ENCODE measurements around the gene POC1B. TPM values are rescaled to one million over a fixed set of nuclear protein-coding genes. Genes with fewer than 3 reads are reported as not detected.
"Not testable (repeated sequence)": the region's sequence is repeated elsewhere in the genome, so short reads cannot be mapped to it uniquely, and the experiment has no call there.

The POC1B gene
- total RNA-seq, 1 experiment from 2014 or later: 9.6 TPM

DNA sequence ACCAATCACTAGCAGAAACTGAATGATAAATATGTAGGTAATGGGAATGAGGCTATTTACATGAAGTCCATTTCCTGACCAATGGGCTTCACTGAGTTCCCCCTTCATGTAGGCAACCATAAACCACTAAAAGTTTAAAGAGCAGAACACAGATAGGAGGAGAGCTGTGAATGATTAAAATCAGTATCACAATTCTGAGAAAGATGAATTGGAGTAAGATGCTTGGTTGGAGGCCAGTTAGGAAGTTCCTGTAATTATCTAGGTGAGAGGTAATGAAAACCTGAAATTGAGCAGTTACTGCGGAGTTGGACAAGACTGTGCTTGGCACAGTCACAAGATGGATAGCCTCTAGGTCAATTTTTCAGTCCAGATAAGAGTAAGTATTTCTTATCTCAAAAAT is 57.8 kb downstream of the POC1B start:
- DNase-seq (ENCODE audit: low spot score): no peak

DNA sequence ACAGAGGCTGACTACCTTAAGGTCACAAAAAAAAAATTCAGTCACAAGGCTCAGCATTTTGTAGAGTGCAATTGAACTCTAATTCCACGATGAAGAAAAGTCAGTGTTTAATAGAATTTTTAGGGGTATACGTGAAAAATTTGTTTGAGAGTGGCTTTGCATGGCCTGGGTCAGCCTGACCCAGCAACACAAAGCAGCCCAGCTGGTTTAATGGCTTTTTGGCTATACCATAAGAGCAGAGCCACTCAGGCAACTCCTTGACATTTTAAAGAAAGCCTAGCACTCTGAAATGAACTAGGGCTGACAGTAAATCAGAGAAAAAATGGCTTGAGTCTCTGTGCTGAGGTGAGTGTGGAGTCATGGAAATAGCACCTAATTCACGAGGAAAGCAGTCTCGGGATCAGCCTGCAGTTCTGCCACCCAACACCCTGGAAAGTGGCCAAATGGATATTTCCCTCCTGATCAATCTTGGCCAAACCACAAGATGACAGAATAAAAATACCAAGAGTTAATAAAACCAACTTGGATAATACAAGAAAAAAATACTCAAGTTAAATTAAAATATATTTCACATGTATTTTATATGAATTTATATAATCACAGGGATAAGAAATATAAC is 60.8 kb downstream of the POC1B start:
- no peak for DNase-seq (ENCODE audit: low spot score)

DNA sequence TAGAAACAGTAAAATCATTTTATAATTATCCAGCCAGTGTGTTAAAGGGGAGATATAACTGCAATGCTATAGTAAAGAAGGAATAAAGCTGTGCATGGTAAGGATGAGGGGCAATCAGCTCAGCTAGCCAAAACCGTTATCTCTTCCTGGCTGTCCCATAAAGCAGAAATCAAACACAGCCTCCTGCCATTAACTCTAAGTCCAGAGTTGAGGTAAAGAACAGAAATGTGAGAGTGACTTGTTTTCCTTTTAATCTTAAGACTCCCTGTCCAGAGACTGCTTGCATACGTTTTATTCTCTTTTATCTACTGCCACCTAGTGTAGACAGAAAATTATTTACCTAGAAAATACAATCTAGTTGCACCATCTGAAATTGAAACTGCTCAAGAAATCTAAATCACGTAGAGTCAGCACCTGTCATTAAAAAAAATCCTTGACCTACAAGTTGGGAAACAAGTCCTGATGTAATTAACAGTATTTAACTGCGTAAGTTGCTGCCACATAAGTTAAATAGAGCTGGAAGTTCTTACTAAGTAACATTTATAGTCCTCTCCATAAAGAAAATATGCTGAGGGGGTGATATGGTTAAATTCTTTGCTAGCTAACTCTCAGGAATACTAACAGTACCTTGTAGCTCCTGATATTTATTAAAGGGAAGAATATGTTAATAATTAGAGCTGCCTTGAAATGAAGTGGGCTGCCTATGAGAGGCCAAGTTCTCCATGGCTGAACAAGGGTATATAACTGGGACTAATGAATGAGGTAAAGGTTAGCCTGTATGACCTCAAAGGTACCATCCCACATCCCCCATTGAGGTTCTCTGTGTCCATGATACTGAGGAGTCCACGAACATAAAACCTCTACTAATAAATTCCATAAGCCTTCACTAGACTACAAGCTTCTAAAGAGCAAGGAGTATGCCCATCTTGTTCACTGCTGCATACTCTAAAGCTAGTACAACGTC is 63.9 kb downstream of the POC1B start:
- DNase-seq (ENCODE audit: low spot score): peak; percentile 70

DNA sequence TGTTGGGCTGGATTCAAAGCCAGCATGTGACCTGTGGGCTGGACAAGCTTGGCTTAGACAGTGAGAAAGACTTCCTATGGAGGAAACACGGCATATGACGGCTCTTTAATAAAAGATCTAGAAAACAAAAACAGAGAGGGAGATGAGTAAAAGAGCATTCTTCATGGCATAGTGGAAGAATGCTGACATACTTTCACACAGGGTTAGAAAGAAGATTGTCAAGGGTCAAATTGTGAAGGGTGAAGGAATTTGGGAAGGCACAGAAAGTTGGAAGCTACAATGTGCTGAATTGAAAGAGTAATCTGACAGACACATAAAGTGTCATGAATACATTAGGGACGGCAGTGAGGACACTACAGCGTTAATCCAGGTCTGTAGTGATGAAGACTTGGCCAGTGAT is 64.7 kb downstream of the POC1B start:
- no peak for DNase-seq (ENCODE audit: low spot score)

DNA sequence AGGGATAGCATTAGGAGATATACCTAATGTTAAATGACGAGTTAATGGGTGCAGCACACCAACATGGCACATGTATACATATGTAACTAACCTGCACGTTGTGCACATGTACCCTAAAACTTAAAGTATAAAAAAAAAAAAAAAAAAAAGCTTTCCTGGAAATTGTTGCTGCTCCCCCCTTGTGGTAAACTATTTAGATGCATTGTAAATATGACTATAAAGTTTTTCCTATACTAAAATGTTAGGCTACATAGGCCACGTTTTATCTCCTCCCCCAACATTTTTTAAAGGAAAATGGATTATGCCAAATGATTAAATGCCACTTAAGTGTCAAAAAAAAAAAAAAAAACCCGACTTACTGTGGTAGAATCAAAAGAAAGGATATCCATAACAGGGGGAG is 66.6 kb downstream of the POC1B start:
- not testable (repeated sequence) for DNase-seq (ENCODE audit: low spot score)

DNA sequence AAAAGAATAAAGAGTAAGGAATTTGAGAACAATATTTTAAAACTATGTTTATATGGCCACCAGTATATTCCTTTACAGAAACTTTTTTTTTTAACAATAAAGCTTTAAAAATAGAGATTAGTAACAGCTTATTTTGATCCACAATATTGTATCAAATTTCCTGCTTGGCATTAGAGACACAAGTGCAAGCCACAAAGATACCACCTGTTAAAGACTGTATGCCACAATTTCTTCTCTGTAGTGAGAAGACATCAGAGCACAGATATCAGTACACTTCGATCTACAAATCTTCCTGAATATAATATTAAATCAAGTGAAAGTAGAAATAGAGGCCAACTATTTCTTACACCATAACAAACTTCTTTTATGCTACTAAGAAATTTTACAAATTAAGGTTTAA is 69.3 kb downstream of the POC1B start:
- DNase-seq (ENCODE audit: low spot score): no peak

DNA sequence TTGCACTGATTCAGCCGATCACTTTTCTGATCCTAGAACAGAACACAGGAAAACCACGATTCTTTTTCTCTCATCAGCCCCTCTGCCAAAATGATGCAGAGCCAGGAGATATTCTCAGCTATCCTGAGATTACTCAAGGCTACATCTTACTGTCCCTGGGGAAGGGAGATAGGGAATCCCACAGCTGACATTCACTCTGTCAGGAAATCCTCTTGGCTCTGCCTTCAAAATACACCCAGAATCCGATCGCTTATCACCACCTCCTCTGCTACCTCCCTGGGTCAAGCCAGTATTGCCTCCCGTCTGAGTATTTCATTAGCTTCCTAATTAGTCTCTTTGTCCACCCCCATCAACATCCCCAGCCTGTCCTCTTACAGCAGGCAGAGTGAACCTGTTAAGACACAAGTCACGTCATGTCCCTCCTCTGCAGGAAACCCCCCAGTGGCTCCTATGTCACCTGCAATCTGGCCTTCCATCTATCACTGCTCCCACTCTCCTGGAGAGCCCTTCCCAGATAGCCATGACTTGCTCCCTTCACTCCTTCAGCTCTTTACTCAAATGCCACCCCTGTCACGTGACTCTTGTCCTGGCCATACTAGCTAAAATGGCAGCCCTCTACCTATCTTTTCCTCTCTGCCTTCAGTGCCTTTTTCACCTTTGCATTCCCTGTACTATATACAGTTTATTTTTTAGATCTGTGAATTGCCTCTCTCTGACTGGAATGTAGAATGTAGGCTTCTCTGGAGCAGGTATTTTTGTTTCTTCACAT is 71.6 kb downstream of the POC1B start:
- no peak for DNase-seq (ENCODE audit: low spot score)

DNA sequence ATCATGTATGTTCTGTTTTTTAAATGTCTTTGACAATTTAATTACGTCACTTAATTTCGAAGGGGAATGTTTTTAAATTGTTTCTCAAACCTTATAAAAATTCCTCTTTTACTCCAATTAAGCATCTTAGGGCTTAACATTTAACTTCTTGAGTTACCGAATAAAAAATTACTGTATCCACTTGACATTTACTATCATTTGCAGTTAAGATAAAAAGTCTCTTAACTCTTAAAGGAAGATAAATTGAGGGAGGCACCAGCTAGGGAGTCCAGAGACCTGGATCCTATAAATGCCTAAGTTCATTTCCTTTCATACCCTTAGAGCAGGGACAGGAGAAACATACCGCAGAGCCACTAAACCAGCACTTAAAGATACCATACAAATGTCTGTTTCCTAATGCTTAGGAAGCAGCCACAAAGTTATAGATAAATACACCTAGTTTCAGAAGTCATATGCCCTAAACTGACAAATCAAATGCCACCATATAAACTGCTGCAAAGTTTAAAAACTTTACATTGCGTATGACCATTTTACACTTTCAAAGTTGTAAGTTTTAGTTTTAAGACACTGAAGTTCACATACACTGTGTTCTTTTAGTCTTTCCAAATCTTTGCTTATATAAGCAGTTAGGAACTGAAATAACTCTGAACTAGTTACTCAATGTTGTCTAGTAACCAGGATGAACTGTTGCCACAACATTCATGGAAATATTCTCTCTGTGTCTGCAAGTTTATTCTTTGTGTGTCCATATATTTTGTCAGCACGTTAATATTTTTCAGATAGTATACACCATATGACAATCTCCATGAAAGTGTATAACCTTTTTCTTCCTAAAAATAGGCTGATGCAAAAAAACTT is 72.5 kb downstream of the POC1B start:
- DNase-seq (ENCODE audit: low spot score): peak; percentile 62

DNA sequence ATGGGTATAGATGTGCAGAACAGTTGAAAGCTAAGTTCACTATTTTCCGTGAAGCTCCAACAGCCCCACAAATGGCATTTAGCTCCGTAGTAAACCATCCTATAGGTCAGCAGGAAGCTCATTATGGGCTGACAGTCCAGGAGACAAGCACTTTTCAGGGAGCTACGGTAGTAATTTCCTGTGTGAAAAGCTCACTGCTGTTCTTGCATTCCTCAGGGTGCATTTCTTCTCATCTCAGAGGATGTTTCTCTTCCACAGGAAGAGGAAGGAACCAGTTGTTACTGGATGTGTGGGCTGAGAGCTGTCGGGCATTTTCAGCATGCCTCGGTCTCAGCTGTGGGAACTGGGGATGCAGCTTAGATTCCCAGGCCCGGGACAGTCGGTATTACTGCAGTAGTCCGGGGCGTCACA is 74.0 kb downstream of the POC1B start:
- no peak for DNase-seq (ENCODE audit: low spot score)

DNA sequence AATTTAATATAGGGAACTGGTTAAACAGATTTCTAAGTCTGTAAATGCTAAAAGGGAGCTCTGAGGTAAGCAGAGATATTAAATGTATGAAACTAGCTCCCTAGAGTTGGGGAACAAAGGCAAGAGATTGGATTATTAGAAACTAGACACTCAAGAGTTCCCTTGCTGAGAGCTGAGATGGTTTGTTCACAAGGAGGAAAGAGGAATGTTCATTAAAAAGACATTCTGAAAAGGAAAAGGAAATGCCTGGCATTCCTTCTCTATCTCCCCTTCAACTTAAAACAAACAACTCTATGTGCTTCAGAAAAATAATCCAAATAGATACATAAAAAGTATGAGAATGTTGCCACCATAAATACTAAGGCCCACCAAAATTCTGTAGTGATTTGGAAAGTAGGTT is 74.9 kb downstream of the POC1B start:
- DNase-seq (ENCODE audit: low spot score): no peak

DNA sequence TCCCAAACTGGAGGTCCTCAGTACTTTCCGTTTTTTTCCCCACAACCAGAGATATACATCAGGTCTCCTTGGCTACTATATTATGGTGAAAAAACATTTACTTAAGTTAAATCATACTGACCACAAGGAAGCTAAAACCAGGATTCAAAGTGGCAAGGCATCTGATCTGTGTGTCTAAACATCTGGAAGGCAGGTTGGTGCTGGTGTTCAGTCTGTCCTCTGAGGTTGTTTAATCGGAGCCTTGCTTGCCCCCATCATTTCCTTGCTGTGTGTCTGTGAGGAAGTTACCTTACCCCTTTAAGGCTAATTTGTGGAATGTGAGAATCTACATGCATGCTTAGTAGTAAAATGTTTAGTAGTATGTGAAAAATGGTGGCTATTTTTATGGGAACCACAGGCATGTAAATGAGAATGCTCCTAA is 76.9 kb downstream of the POC1B start:
- DNase-seq (ENCODE audit: low spot score): peak; percentile 46

DNA sequence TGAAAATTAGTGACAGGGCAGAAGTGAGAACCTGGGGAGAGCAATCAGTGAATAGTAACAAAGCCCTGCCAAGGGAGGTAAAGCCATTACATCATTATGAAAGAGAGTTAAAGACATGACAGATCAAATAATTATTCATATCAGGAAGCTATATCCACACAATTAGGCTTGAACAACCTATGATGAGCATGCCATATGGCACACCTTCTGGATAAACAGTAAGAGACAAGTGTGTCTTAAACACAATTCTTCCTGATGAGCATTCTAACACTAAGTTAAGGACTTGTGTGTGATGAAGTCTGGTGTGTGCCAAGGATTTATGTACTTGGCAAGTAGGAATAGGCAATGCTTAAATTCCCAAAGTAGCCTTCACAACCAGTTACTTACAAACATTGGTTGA is 77.3 kb downstream of the POC1B start:
- DNase-seq (ENCODE audit: low spot score): no peak

DNA sequence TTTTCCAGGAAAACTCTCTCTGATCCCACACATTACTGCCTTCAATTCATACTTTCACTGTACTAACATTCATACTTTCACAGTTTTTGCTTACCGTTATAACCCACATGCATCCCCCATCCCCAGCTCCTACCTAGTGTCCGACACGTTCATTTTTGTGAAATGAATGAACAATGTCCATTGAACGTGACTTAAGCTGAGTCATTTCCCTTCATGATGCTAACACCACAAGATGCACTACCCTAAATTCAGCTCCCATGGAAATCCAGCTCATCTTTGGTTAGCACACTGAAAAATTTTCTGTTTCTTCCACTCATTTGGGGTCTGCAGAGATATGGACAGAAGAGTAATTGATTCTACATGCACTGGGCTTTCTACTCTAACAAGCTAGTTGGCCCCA is 85.9 kb downstream of the POC1B start:
- no peak for DNase-seq (ENCODE audit: low spot score)

DNA sequence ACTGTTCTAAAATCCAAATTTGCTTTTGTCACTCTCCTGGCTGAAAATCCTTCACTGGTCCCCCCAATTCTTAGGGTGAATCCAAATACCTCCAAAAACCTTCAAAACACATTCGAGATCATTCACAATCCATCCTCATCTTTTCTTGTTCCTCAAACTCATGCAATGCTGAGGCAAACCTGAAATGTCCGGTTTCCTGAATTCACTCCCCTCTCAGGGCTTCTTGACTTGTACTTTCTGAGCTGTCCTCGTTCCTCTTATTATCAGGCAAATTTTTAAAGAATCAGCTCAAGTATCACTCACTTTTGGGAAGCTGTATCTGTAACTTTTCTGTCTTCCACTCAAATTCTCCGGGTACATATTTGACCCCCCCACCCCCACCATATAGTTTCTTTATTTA is 88.6 kb downstream of the POC1B start:
- no peak for DNase-seq (ENCODE audit: low spot score)

DNA sequence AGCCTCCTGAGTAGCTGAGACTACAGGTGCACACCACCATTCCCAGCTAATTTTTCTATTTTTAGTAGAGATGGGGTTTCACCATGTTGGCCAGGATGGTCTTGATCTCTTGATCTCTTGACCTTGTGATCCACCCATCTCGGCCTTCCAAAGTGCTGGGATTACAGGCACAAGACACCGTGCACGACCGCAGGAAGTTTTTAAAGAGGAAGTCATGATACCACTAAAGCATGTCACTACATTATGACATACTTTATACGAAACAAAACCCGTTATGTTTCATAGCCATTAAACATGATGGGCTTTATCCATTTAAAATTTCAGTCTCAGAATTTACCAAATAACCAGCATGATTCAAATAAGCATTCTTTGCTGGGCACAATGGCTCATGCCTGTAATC is 89.8 kb downstream of the POC1B start:
- DNase-seq (ENCODE audit: low spot score): no peak

DNA sequence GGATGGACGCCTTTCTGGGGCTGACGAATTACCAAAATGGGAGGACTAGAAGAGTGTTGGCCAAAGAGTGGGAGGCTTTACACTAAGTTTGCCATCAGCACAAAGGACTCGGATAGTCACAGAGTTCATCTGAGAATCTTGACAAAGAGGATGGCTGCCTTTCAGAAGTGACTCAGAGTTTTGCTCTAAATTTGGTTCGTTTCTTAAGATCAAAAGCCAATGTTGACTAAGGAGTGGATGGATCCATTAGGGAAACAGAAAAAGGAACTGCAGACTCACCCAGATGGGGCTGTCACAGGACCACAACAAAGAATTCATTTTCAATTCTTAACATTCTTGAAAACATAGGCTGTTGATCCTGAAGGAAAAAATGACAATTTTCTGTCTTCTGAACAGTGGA is 92.2 kb downstream of the POC1B start:
- no peak for DNase-seq (ENCODE audit: low spot score)

DNA sequence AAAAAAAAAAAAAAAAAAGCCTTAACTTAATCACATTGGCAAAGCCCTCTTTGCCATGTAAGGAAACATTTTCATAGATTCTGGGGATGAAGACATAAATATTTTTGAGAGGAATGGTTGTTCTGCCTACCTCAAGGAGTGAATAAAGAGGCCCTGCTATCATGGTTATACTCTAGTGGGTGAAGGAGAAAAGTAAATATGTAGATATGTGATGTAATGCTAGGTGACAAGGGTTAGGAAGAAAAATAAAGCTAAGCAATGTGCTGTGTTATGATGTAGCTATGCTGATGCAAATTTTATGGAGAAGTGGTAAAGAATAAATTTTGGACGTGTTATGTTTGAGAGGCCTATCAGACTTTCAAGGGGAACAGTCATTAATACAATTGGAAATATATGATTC is 93.5 kb downstream of the POC1B start:
- DNase-seq (ENCODE audit: low spot score): no peak

DNA sequence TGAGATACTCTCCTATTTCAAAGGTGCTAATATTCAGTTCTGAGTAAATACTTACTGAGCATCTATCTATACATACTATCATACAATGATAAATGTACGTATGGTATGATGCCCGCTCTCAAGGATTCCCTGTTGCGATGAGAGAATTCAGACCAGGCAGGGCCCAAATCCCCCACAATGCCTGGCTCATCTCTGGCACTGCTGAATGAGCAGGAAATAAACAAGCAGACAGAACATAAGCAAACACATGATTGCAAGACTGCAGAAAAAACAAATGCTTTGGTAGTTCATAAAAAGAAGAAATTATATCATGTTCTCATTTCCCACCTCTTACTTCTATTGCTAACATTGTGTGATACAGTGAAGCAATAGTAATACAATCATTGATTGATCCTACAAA is 96.3 kb downstream of the POC1B start:
- no peak for DNase-seq (ENCODE audit: low spot score)

DNA sequence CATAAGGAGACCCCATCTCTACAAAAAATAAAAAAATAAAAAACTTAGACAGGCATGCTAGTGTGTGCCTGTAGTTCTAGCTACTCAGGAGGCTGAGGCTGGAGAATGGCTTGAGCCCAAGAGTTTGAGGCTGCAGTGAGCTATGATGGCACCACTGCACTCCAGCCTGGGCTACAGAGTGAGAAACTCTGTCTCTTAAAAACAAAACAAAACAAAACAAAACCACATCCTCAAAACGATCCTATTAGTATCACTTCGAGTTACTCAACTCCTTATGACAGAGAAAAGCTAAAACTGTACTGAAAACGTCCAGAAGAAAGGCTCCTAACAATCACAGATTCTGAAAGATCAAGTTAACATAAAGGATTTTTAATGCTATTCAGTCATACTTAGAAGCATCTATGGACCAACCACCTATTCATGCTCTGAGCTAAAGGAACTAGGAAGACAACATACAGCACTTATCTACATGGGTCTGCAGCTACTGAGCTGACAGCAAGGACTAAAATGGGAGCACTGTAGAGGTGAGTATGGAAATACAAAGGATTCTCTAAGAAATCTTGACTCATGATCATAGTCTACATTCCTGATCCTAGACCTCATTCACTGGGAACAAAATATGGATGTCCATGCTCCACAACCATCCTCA is 98.2 kb downstream of the POC1B start:
- DNase-seq (ENCODE audit: low spot score): no peak

DNA sequence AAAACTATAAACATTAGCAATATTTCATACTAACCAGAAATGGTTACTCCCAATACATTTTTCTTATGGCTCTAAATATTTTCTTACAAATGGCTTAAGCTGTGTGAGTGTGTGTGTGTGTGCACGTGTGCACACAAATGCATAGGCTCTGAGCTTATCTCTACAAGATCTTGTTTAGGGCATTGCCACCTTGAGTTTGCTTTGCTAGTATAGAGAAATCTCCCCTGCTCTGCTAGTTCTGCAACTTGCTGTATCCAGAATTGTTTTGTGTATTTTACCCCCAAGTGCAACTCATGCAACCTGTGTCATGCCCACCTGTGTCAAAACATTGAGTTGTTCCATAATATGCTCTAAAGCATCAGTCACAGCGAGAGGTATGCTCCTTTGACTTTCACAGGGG is 101.0 kb downstream of the POC1B start:
- DNase-seq (ENCODE audit: low spot score): no peak

DNA sequence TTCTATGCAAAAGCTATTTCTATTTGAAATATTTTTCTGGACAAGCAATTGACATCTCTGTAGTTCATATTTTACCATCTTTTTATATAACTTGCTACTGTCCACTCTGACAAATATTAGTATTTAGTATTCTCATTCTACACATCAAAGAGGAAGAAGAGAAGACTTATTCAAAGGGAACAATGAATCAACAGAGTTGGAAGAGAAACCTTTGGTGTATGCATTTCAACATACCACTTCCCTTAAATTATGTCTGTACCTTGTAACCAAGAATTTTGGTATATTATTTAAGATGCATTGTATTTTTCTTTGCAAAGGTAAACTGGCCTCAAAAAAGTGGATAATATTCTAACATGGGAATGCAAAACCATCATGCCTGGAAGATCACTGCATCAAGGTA is 101.5 kb downstream of the POC1B start:
- DNase-seq (ENCODE audit: low spot score): no peak

Data from HT-29 (cell line).